RWPE2 (cell line): ENCODE data around the gene CSMD2.

Source experiments
- ATAC-seq: fragments of 200-7000 bp; cut with Tn5 transposase; 3 replicates; pipeline ENCODE4 v1.9.1; 2021; ENCODE audit warnings: low read depth
- DNase-seq: peaks from one replicate; pipeline ENCODE4 v3.0.0-alpha.2; 2020; ENCODE audit warnings: low spot score
- H3K27ac ChIP-seq: fragments of 450-650 bp; 2 replicates; pipeline ENCODE4 v1.5.1; 2017; ENCODE audit warnings: mild to moderate bottlenecking; ENCODE audit not compliant: poor library complexity, severe bottlenecking
- H3K27me3 ChIP-seq: fragments of 250-450 bp; sonication (Bioruptor Pico); 2 replicates; pipeline ENCODE4 v1.5.1; 2021; ENCODE audit warnings: mild to moderate bottlenecking, moderate library complexity; ENCODE audit not compliant: insufficient read depth, poor library complexity, severe bottlenecking
- H3K36me3 ChIP-seq: fragments of 250-450 bp; sonication (Bioruptor Pico); 2 replicates; pipeline ENCODE4 v1.5.1; 2020; ENCODE audit warnings: low read depth, mild to moderate bottlenecking, moderate library complexity
- H3K4me1 ChIP-seq: fragments of 250-450 bp; sonication (Bioruptor Pico); 2 replicates; pipeline ENCODE4 v1.5.1; 2021; ENCODE audit warnings: mild to moderate bottlenecking, moderate library complexity; ENCODE audit not compliant: insufficient read depth, poor library complexity, severe bottlenecking
- H3K4me3 ChIP-seq: fragments of 250-450 bp; sonication (Bioruptor Pico); 2 replicates; pipeline ENCODE4 v1.5.1; 2021; ENCODE audit warnings: mild to moderate bottlenecking, moderate library complexity; ENCODE audit not compliant: severe bottlenecking
- H3K9me3 ChIP-seq: fragments of 250-450 bp; sonication (Bioruptor Pico); 2 replicates; pipeline ENCODE4 v1.5.1; 2021; ENCODE audit warnings: mild to moderate bottlenecking, moderate library complexity; ENCODE audit not compliant: severe bottlenecking
- TF ChIP-seq, protein P1 (sequence below): fragments of 450-650 bp; IDR thresholded peaks from one replicate; pipeline ENCODE4 v1.5.1; 2017; ENCODE audit warnings: mild to moderate bottlenecking, moderate library complexity; ENCODE audit not compliant: poor library complexity, severe bottlenecking

CSMD2 gene

DNA sequence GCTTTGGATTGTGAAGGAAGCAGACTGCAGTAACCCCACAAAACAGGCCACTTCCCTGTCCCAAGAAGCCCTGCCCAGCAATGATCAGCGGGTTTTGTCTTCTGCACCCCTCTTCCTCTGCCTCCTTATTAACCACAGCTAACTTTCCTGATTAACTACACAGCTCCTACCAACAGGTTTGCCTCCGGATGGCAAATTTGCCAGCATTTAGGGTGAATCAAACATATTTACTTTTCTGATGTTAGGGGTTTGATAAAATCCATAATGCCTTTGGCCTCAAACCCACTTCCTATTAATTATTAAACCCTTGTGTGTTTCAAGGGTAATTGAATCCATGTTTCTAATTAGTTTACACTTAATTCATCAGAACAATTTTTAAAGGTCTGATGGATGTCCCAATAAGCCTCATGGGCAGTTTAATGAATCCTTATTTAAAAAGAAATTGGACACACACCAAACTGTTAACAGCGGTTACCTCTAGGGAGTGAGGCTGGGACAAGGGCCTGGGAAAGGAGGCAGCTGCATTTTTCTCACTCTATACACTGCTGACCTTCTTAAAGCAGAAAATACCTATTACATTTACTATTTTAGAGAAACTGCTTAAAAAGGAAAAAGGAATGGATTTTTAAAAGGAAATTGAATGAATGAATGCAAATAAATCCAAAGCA, 91.9 kb downstream of the CSMD2 start:
- no peaks in the 10 kb centered on the region for H3K36me3 ChIP-seq
- ATAC-seq (no peak), DNase-seq (no peak)
- TF ChIP-seq, protein P1, sequence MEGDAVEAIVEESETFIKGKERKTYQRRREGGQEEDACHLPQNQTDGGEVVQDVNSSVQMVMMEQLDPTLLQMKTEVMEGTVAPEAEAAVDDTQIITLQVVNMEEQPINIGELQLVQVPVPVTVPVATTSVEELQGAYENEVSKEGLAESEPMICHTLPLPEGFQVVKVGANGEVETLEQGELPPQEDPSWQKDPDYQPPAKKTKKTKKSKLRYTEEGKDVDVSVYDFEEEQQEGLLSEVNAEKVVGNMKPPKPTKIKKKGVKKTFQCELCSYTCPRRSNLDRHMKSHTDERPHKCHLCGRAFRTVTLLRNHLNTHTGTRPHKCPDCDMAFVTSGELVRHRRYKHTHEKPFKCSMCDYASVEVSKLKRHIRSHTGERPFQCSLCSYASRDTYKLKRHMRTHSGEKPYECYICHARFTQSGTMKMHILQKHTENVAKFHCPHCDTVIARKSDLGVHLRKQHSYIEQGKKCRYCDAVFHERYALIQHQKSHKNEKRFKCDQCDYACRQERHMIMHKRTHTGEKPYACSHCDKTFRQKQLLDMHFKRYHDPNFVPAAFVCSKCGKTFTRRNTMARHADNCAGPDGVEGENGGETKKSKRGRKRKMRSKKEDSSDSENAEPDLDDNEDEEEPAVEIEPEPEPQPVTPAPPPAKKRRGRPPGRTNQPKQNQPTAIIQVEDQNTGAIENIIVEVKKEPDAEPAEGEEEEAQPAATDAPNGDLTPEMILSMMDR: no peak
- H3K9me3 ChIP-seq: no peaks in the 10 kb centered on the region
- H3K4me1 ChIP-seq: no peaks in the 10 kb centered on the region
- H3K27me3 ChIP-seq: no peaks in the 10 kb centered on the region
- no peak overlapping the region for H3K4me3 ChIP-seq
- H3K27ac ChIP-seq: no peak overlapping the region

DNA sequence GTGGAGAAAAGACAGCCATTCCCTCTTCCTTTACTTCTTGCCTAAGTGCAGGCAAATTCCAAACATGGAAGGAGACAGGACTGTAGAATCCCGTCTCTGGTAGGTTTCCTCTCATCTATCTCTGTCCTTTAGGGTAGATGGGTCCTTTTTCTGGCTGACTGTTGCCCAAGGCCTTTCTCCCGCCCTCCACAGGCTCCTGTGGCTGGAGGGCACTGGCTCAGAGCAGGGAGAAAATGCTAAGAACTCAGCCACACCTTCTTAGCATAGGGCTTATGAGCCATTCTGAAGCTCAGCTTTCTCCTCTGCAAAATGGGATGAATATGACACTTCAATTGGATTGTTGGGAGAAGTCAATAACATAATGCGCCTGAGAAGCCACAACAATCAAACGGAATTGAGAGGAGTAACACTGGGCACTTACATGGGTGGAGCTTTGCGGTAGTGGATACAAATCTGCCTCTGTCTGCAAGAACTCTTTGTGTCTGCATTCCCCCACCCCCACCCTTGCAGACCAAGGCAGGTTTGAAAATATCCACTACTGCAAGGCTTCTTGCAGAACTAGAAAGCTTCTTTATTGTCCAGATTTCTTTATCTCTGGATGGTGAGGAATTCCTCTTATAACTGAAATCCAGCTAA, 94.7 kb downstream of the CSMD2 start:
- Histone ChIP-seq H3K4me3 (no peak overlapping the region), H3K27ac (no peak overlapping the region), H3K9me3 (no peaks in the 10 kb centered on the region), H3K36me3 (no peaks in the 10 kb centered on the region), H3K4me1 (no peaks in the 10 kb centered on the region), H3K27me3 (no peaks in the 10 kb centered on the region)
- TF ChIP-seq, protein P1: no peak
- DNase-seq (no peak), ATAC-seq (no peak)

- DNase-seq (no peak), ATAC-seq (peak; percentile 53; the same call in 2 of the 3 replicates)
These were observed 97.9 kb downstream of the CSMD2 start for GRCh38 chr1:34066981-34067603.

GRCh38 chr1:34066166-34066565, 98.9 kb downstream of the CSMD2 start:
- TF ChIP-seq, protein P1: no peak
- no peaks in the 10 kb centered on the region for H3K36me3 ChIP-seq
- DNase-seq: no peak
- no peaks in the 10 kb centered on the region for H3K4me1 ChIP-seq
- ATAC-seq: no peak
- no peaks in the 10 kb centered on the region for H3K9me3 ChIP-seq
- no peaks in the 10 kb centered on the region for H3K27me3 ChIP-seq
- H3K27ac ChIP-seq: no peak overlapping the region
- H3K4me3 ChIP-seq: no peak overlapping the region

More at GRCh38 chr1:34066981-34067603, 97.9 kb downstream of the CSMD2 start:
- TF ChIP-seq, protein P1: no peak
- H3K27ac ChIP-seq: no peak overlapping the region
- H3K27me3 ChIP-seq: no peaks in the 10 kb centered on the region
- H3K4me1 ChIP-seq: no peaks in the 10 kb centered on the region
- no peaks in the 10 kb centered on the region for H3K9me3 ChIP-seq
- H3K36me3 ChIP-seq: no peaks in the 10 kb centered on the region
- H3K4me3 ChIP-seq: no peak overlapping the region
